ENCODE measurements around the gene PHKB. TPM values are rescaled to one million over a fixed set of nuclear protein-coding genes. Genes with fewer than 3 reads are reported as not detected.

PHKB gene
- total and polyA plus RNA-seq, 5 donors from 2014 or later = 28.8 to 96.6 (median 38.5) TPM

DNA sequence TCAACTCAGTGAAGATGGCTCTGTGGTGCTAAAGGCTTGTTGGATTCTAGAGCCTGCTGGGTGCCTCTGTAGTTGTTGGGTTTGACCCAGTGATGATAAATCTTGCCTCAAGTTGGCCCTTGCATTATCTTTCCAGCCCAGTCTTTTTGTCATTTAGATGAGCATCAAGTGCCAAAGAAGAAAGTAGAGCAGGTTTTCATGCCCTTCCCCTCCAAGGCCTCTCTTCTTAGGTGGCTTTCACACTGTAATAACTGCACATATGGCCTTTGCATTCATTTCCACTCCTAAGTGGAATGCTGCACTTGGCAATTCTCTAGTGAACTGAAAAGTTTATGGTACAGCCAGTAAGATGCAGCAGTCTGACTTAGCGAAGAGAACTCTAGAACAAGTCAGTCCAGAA is 165.1 kb downstream of the PHKB start:
- ATAC-seq (ENCODE audit: low read depth in 2 of 2) (no peak), DNase-seq (no peak)
- H3K9me3 Mint-ChIP-seq = peaks cover 0 to 4% (median 0%) of the 10 kb centered on the region in 7 donors
- Histone ChIP-seq H3K4me3 (ENCODE audit: low read depth, low read length) (no peak overlapping the region), H3K27me3 (ENCODE audit: control insufficient read depth, insufficient read depth, low read length) (no peaks in the 10 kb centered on the region), H3K36me3 (ENCODE audit: control insufficient read depth, insufficient read depth, low read length) (peaks cover 9% of the 10 kb centered on the region), H3K4me1 (ENCODE audit: control insufficient read depth, insufficient read depth, low read length, poor library complexity, severe bottlenecking) (no peaks in the 10 kb centered on the region), H3K9me3 (ENCODE audit: control insufficient read depth in 2 of 2, low read length in 2 of 2) (no peaks in the 10 kb centered on the region), H3K27ac (ENCODE audit: insufficient read depth, low read length, poor library complexity, severe bottlenecking) (no peak overlapping the region)
- no peak overlapping the region for H3K4me3 Mint-ChIP-seq
- no peaks in the 10 kb centered on the region for H3K27me3 Mint-ChIP-seq
- H3K36me3 Mint-ChIP-seq = peaks cover 29% of the 10 kb centered on the region
- no peak overlapping the region for H3K27ac Mint-ChIP-seq
- peaks cover 4 to 20% (median 13%) of the 10 kb centered on the region in 4 donors for H3K4me1 Mint-ChIP-seq

DNA sequence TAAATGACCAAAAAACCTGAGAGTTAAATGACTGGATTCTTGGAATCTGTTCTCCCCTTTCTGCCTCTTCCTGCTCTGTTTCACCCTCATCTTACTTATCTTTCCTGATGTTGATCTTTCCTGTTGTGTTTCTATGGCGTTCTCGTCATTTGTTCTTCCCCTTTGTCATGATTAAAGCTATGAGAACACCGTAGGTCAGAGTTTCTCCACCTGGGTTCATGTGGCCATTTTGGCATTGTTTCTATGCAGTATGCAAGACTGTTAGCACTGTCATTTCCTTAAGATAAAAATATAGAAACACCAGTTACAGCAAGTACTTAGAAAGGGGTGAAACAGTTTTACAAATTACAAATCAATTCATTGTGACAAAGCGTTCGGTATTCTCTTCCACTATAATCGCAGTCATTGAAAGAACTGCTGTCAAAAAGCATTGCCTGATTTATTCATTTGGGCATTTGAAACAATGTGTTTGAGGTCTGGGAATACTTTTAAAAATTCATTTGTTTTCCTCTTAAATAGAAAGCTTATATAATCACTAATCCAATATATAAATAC is 166.0 kb downstream of the PHKB start:
- Mint-ChIP-seq H3K4me1 (peaks cover 4 to 22% (median 15%) of the 10 kb centered on the region in 4 donors), H3K27ac (no peak overlapping the region), H3K9me3 (peaks cover 0 to 4% (median 0%) of the 10 kb centered on the region in 7 donors), H3K36me3 (peaks cover 37% of the 10 kb centered on the region), H3K4me3 (no peak overlapping the region), H3K27me3 (no peaks in the 10 kb centered on the region)
- no peaks in the 10 kb centered on the region for H3K4me1 ChIP-seq (ENCODE audit: control insufficient read depth, insufficient read depth, low read length, poor library complexity, severe bottlenecking)
- DNase-seq = no peak
- no peaks in the 10 kb centered on the region for H3K27me3 ChIP-seq (ENCODE audit: control insufficient read depth, insufficient read depth, low read length)
- ATAC-seq (ENCODE audit: low read depth in 2 of 2) = no peak
- peaks cover 9% of the 10 kb centered on the region for H3K36me3 ChIP-seq (ENCODE audit: control insufficient read depth, insufficient read depth, low read length)
- no peaks in the 10 kb centered on the region for H3K9me3 ChIP-seq (ENCODE audit: control insufficient read depth in 2 of 2, low read length in 2 of 2)
- no peak overlapping the region for H3K4me3 ChIP-seq (ENCODE audit: low read depth, low read length)
- no peak overlapping the region for H3K27ac ChIP-seq (ENCODE audit: insufficient read depth, low read length, poor library complexity, severe bottlenecking)

- DNase-seq (no peak), ATAC-seq (ENCODE audit: low read depth in 2 of 2) (no peak)
- H3K9me3 ChIP-seq (ENCODE audit: control insufficient read depth in 2 of 2, low read length in 2 of 2) = no peaks in the 10 kb centered on the region
- no peaks in the 10 kb centered on the region for H3K4me1 ChIP-seq (ENCODE audit: control insufficient read depth, insufficient read depth, low read length, poor library complexity, severe bottlenecking)
- Mint-ChIP-seq H3K4me1 (peaks cover 4 to 22% (median 14%) of the 10 kb centered on the region in 4 donors), H3K9me3 (peaks cover 0 to 4% (median 0%) of the 10 kb centered on the region in 7 donors), H3K4me3 (no peak overlapping the region), H3K27ac (no peak overlapping the region), H3K27me3 (no peaks in the 10 kb centered on the region), H3K36me3 (peaks cover 38% of the 10 kb centered on the region)
- no peak overlapping the region for H3K4me3 ChIP-seq (ENCODE audit: low read depth, low read length)
- H3K27ac ChIP-seq (ENCODE audit: insufficient read depth, low read length, poor library complexity, severe bottlenecking) = no peak overlapping the region
- H3K36me3 ChIP-seq (ENCODE audit: control insufficient read depth, insufficient read depth, low read length) = peaks cover 9% of the 10 kb centered on the region
- H3K27me3 ChIP-seq (ENCODE audit: control insufficient read depth, insufficient read depth, low read length) = no peaks in the 10 kb centered on the region
These were observed 166.6 kb downstream of the PHKB start for GRCh38 chr16:47627721-47628120.

GRCh38 chr16:47631131-47631530 is 170.0 kb downstream of the PHKB start:
- Histone ChIP-seq H3K36me3 (ENCODE audit: control insufficient read depth, insufficient read depth, low read length) (peaks cover 18% of the 10 kb centered on the region), H3K4me1 (ENCODE audit: control insufficient read depth, insufficient read depth, low read length, poor library complexity, severe bottlenecking) (no peaks in the 10 kb centered on the region), H3K27ac (ENCODE audit: insufficient read depth, low read length, poor library complexity, severe bottlenecking) (no peak overlapping the region), H3K4me3 (ENCODE audit: low read depth, low read length) (no peak overlapping the region), H3K9me3 (ENCODE audit: control insufficient read depth in 2 of 2, low read length in 2 of 2) (no peaks in the 10 kb centered on the region), H3K27me3 (ENCODE audit: control insufficient read depth, insufficient read depth, low read length) (no peaks in the 10 kb centered on the region)
- Mint-ChIP-seq H3K9me3 (peaks cover 0 to 4% (median 0%) of the 10 kb centered on the region in 7 donors), H3K4me1 (peaks cover 14 to 32% (median 16%) of the 10 kb centered on the region in 4 donors), H3K27ac (no peak overlapping the region), H3K27me3 (no peaks in the 10 kb centered on the region), H3K4me3 (peak overlapping the region in 1 of 4 donors; percentile 3), H3K36me3 (peaks cover 52% of the 10 kb centered on the region)
- DNase-seq = no peak
- ATAC-seq (ENCODE audit: low read depth in 2 of 2) = no peak

- DNase-seq (no peak), ATAC-seq (ENCODE audit: low read depth in 2 of 2) (no peak)
- H3K27me3 Mint-ChIP-seq = no peaks in the 10 kb centered on the region
- peaks cover 0 to 4% (median 0%) of the 10 kb centered on the region in 7 donors for H3K9me3 Mint-ChIP-seq
- Histone ChIP-seq H3K36me3 (ENCODE audit: control insufficient read depth, insufficient read depth, low read length) (peaks cover 20% of the 10 kb centered on the region), H3K4me3 (ENCODE audit: low read depth, low read length) (no peak overlapping the region), H3K9me3 (ENCODE audit: control insufficient read depth in 2 of 2, low read length in 2 of 2) (no peaks in the 10 kb centered on the region), H3K27ac (ENCODE audit: insufficient read depth, low read length, poor library complexity, severe bottlenecking) (no peak overlapping the region), H3K27me3 (ENCODE audit: control insufficient read depth, insufficient read depth, low read length) (no peaks in the 10 kb centered on the region), H3K4me1 (ENCODE audit: control insufficient read depth, insufficient read depth, low read length, poor library complexity, severe bottlenecking) (no peaks in the 10 kb centered on the region)
- no peak overlapping the region for H3K4me3 Mint-ChIP-seq
- peaks cover 12 to 32% (median 14%) of the 10 kb centered on the region in 4 donors for H3K4me1 Mint-ChIP-seq
- H3K27ac Mint-ChIP-seq = peak overlapping the region in 1 of 3 donors; percentile 5
- peaks cover 54% of the 10 kb centered on the region for H3K36me3 Mint-ChIP-seq
These were observed 173.0 kb downstream of the PHKB start for GRCh38 chr16:47634126-47634525.

DNA sequence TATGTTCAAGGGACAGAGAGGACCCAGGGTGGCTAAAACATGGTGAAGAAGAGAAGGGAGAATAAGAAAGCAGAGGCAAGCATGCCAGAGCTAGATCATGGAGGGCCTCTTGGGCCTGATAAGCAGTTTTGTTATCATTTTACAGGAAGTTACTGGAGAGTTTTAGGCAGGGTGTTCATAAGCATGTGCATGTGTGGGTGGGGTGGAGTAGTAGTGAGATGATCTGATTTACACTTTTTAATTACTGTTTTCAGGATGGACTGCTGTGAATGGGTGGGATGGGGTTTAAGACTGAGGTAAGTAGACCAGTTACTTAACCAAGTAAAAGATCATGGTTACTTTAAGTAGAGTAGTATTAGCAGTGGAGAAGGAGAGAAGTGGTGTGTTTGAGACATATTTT is 173.6 kb downstream of the PHKB start:
- ATAC-seq (ENCODE audit: low read depth in 2 of 2) (no peak), DNase-seq (peak in 1 of 3 donors; percentile 30)
- Histone ChIP-seq H3K4me3 (ENCODE audit: low read depth, low read length) (no peak overlapping the region), H3K9me3 (ENCODE audit: control insufficient read depth in 2 of 2, low read length in 2 of 2) (no peaks in the 10 kb centered on the region), H3K4me1 (ENCODE audit: control insufficient read depth, insufficient read depth, low read length, poor library complexity, severe bottlenecking) (no peaks in the 10 kb centered on the region), H3K27ac (ENCODE audit: insufficient read depth, low read length, poor library complexity, severe bottlenecking) (no peak overlapping the region), H3K36me3 (ENCODE audit: control insufficient read depth, insufficient read depth, low read length) (peaks cover 20% of the 10 kb centered on the region), H3K27me3 (ENCODE audit: control insufficient read depth, insufficient read depth, low read length) (no peaks in the 10 kb centered on the region)
- Mint-ChIP-seq H3K9me3 (peaks cover 0 to 4% (median 0%) of the 10 kb centered on the region in 7 donors), H3K27me3 (no peaks in the 10 kb centered on the region), H3K4me1 (peaks cover 12 to 32% (median 14%) of the 10 kb centered on the region in 4 donors), H3K4me3 (no peak overlapping the region), H3K27ac (peak overlapping the region; percentile 5 to 59 (median 44)), H3K36me3 (peaks cover 57% of the 10 kb centered on the region)

DNA sequence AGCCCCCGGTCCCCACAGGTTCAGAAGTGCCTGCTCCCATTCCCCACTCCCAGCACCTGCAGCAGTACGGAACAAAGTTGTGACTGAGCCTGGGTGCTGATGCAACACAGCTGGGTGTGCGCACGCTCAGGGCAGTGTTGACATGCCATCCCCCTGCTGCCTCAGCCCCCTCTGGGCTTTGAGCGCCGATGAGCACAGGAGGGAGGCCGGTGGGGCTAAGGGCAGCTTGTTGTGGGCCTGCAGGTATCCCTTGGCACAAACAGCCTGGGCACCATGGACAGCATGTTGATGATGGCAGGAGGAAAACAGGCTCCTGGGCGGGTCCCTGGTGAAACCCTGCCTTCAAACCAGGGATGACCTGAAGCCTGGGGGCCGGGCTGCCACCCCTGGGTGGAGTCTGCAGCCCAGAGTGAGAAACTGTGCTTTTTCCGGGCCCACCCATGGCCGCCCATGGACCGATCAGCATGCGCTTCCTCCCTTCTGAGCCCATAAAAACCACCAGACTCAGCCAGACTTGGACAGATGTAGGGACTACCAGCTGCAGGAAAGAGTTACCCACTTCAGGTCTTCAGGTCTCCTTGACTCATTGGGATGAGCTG is 175.5 kb downstream of the PHKB start:
- Mint-ChIP-seq H3K4me1 (peaks cover 10 to 27% (median 14%) of the 10 kb centered on the region in 4 donors), H3K27ac (no peak overlapping the region), H3K9me3 (peaks cover 0 to 2% (median 0%) of the 10 kb centered on the region in 7 donors), H3K27me3 (no peaks in the 10 kb centered on the region), H3K36me3 (peaks cover 60% of the 10 kb centered on the region), H3K4me3 (no peak overlapping the region)
- peaks cover 22% of the 10 kb centered on the region for H3K36me3 ChIP-seq (ENCODE audit: control insufficient read depth, insufficient read depth, low read length)
- no peak for DNase-seq
- H3K4me1 ChIP-seq (ENCODE audit: control insufficient read depth, insufficient read depth, low read length, poor library complexity, severe bottlenecking) = no peaks in the 10 kb centered on the region
- ATAC-seq (ENCODE audit: low read depth in 2 of 2) = no peak
- H3K4me3 ChIP-seq (ENCODE audit: low read depth, low read length) = no peak overlapping the region
- no peaks in the 10 kb centered on the region for H3K9me3 ChIP-seq (ENCODE audit: control insufficient read depth in 2 of 2, low read length in 2 of 2)
- no peaks in the 10 kb centered on the region for H3K27me3 ChIP-seq (ENCODE audit: control insufficient read depth, insufficient read depth, low read length)
- no peak overlapping the region for H3K27ac ChIP-seq (ENCODE audit: insufficient read depth, low read length, poor library complexity, severe bottlenecking)

- Histone ChIP-seq H3K4me3 (ENCODE audit: low read depth, low read length) (no peak overlapping the region), H3K27me3 (ENCODE audit: control insufficient read depth, insufficient read depth, low read length) (no peaks in the 10 kb centered on the region), H3K36me3 (ENCODE audit: control insufficient read depth, insufficient read depth, low read length) (peaks cover 29% of the 10 kb centered on the region), H3K4me1 (ENCODE audit: control insufficient read depth, insufficient read depth, low read length, poor library complexity, severe bottlenecking) (no peaks in the 10 kb centered on the region), H3K27ac (ENCODE audit: insufficient read depth, low read length, poor library complexity, severe bottlenecking) (no peak overlapping the region), H3K9me3 (ENCODE audit: control insufficient read depth in 2 of 2, low read length in 2 of 2) (no peaks in the 10 kb centered on the region)
- Mint-ChIP-seq H3K4me1 (peaks cover 15 to 26% (median 17%) of the 10 kb centered on the region in 4 donors), H3K4me3 (no peak overlapping the region), H3K36me3 (peaks cover 65% of the 10 kb centered on the region), H3K27me3 (no peaks in the 10 kb centered on the region), H3K9me3 (peaks cover 0 to 2% (median 0%) of the 10 kb centered on the region in 7 donors), H3K27ac (no peak overlapping the region)
- no peak for DNase-seq
- ATAC-seq (ENCODE audit: low read depth in 2 of 2) = no peak
These were observed 177.0 kb downstream of the PHKB start for GRCh38 chr16:47638175-47638574.
